GM04503 (cell line): ENCODE measurements around the gene ANK2.

Experiments
- DNase-seq: peaks from one replicate; pipeline ENCODE4 v3.0.0-alpha.2; 2012; ENCODE audit warnings: low read depth

The ANK2 gene

GRCh38 chr4:113344100-113344499 lies 294.6 kb downstream of the ANK2 start:
- no peak for DNase-seq

GRCh38 chr4:113347245-113347644 lies 297.8 kb downstream of the ANK2 start:
- no peak for DNase-seq

- DNase-seq = no peak
Measured at GRCh38 chr4:113349430-113349829, 300.0 kb downstream of the ANK2 start.

GRCh38 chr4:113350576-113350975 lies 301.1 kb downstream of the ANK2 start:
- no peak for DNase-seq

- peak; percentile 88 for DNase-seq
Measured at GRCh38 chr4:113355550-113356371, 306.3 kb downstream of the ANK2 start.

GRCh38 chr4:113356453-113356852 lies 307.0 kb downstream of the ANK2 start:
- no peak for DNase-seq

- DNase-seq = no peak
Measured at GRCh38 chr4:113358784-113359183, 309.3 kb downstream of the ANK2 start.

- no peak for DNase-seq
Measured at GRCh38 chr4:113365377-113365776, 315.9 kb downstream of the ANK2 start.

GRCh38 chr4:113368056-113368455 lies 318.6 kb downstream of the ANK2 start:
- peak; percentile 71 for DNase-seq

GRCh38 chr4:113371111-113371510 lies 321.7 kb downstream of the ANK2 start:
- DNase-seq = no peak

GRCh38 chr4:113375964-113376666 lies 326.7 kb downstream of the ANK2 start:
- DNase-seq = no peak

GRCh38 chr4:113378836-113379235 lies 329.4 kb downstream of the ANK2 start:
- DNase-seq = no peak

- DNase-seq = peak; percentile 22
Measured at GRCh38 chr4:113382704-113383103, 333.3 kb downstream of the ANK2 start.

GRCh38 chr4:113383111-113383785 lies 333.8 kb downstream of the ANK2 start:
- peak; percentile 90 for DNase-seq

- DNase-seq = peak; percentile 17
Measured at GRCh38 chr4:113384600-113384999, 335.1 kb downstream of the ANK2 start.

GRCh38 chr4:113385281-113385899 lies 335.9 kb downstream of the ANK2 start:
- no peak for DNase-seq

GRCh38 chr4:113389160-113389559 lies 339.7 kb downstream of the ANK2 start:
- DNase-seq = no peak

GRCh38 chr4:113390850-113391249 lies 341.4 kb downstream of the ANK2 start:
- DNase-seq = no peak

GRCh38 chr4:113394108-113394729 lies 344.8 kb downstream of the ANK2 start:
- no peak for DNase-seq

GRCh38 chr4:113394730-113395530 lies 345.5 kb downstream of the ANK2 start:
- peak; percentile 47 for DNase-seq

GRCh38 chr4:113397114-113397701 lies 347.8 kb downstream of the ANK2 start:
- peak; percentile 76 for DNase-seq
